Body of pancreas (tissue), 4 donors: ENCODE measurements around the gene ZNF619. TPM values are rescaled to one million over a fixed set of nuclear protein-coding genes. Genes with fewer than 3 reads are reported as not detected.
A peak's percentile ranks its signal among the peaks of the same experiment; 100 is the strongest.

Source experiments
- ATAC-seq: fragments of 150-250 bp; one replicate; pipeline ENCODE4 v1.9.1; 2016
- DNase-seq, 4 donors: peaks; one replicate each; pipeline ENCODE4 v3.0.0-alpha.2; 2019
- H3K27ac ChIP-seq, 4 donors: fragments of 200-600 bp; sonication (generic); 1 replicate in 3 of 4; 2 replicates in 1 of 4; pipeline versions ENCODE4 v1.5.1 to v1.6.1; 2016 to 2019; ENCODE audit warnings: mild to moderate bottlenecking in 1 of 4, mixed read lengths in 1 of 4, moderate library complexity in 1 of 4
- H3K27me3 ChIP-seq, 2 donors: fragments of 200-600 bp; sonication (generic); one replicate each; pipeline ENCODE4 v1.6.0; 2016; ENCODE audit warnings: mild to moderate bottlenecking in 1 of 2
- H3K36me3 ChIP-seq, 2 donors: fragments of 200-600 bp; sonication (generic); replicated peaks in 1 of 2; 2 replicates each; pipeline ENCODE4 v1.5.1; 2016; ENCODE audit warnings: low read depth in 2 of 2; ENCODE audit not compliant: insufficient read depth in 1 of 2
- H3K4me1 ChIP-seq: fragments of 200-600 bp; sonication (generic); one replicate; pipeline ENCODE4 v1.6.0; 2016
- H3K4me3 ChIP-seq, 2 donors: fragments of 200-600 bp; sonication (generic); 1 replicate in 1 of 2; 2 replicates in 1 of 2; pipeline ENCODE4 v1.5.1; 2016 to 2019
- H3K9me3 ChIP-seq, 3 donors: fragments of 200-600 bp; sonication (generic); 1 replicate in 2 of 3; 2 replicates in 1 of 3; pipeline ENCODE4 v1.5.1; 2016
- POLR2A ChIP-seq, 3 donors: fragments of 450-650 bp; IDR thresholded peaks; one replicate each; pipeline ENCODE4 v1.6.1; 2016; ENCODE audit warnings: antibody characterized with exemption in 3 of 3, mild to moderate bottlenecking in 2 of 3
- WGBS, 2 donors: methylation state at CpG; one replicate each; pipeline ENCODE4 v1.1.5; 2017; 5-methylcytosine and 5-hydroxymethylcytosine counted together
- intact Hi-C: fragments of 100-400 bp; cut with DNase I; formaldehyde crosslinking; loops from one replicate; pipeline ENCODE4 v1.15.1; 2023
- total RNA-seq, 2 donors: library from RNA; depleted of rRNA; stranded (reverse); fragments of >200 nt; gene quantifications; one replicate each; pipeline ENCODE4 v1.1.0, GENCODE V29; 2016
- TF ChIP-seq, protein P1 (sequence below), 7 experiments: fragments of 450-650 bp in 4 of 7; fragments of 200-600 bp in 3 of 7; sonication (generic) in 3 of 7; IDR thresholded peaks; one replicate each; pipeline ENCODE4 v1.5.1; 2016 to 2019; ENCODE audit warnings: antibody characterized with exemption in 7 of 7

ZNF619 gene
- total RNA-seq, 2 donors from 2014 or later: 3.0 to 3.9 TPM

- ATAC-seq (peak; percentile 95), DNase-seq (peak; percentile 98 to 100 (median 99))
- Histone ChIP-seq H3K9me3 (no peaks in the 10 kb centered on the region), H3K36me3 (no peaks in the 10 kb centered on the region), H3K27me3 (no peaks in the 10 kb centered on the region), H3K4me1 (peaks cover 31% of the 10 kb centered on the region), H3K27ac (peak overlapping the region; percentile 93 to 97 (median 94)), H3K4me3 (peak overlapping the region; percentile 41 to 48)
- intact Hi-C loops: no loop called here
- TF ChIP-seq, protein P1, sequence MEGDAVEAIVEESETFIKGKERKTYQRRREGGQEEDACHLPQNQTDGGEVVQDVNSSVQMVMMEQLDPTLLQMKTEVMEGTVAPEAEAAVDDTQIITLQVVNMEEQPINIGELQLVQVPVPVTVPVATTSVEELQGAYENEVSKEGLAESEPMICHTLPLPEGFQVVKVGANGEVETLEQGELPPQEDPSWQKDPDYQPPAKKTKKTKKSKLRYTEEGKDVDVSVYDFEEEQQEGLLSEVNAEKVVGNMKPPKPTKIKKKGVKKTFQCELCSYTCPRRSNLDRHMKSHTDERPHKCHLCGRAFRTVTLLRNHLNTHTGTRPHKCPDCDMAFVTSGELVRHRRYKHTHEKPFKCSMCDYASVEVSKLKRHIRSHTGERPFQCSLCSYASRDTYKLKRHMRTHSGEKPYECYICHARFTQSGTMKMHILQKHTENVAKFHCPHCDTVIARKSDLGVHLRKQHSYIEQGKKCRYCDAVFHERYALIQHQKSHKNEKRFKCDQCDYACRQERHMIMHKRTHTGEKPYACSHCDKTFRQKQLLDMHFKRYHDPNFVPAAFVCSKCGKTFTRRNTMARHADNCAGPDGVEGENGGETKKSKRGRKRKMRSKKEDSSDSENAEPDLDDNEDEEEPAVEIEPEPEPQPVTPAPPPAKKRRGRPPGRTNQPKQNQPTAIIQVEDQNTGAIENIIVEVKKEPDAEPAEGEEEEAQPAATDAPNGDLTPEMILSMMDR (IDR thresholded peaks at IDR 0.05): no peak
- TF ChIP-seq POLR2A (IDR thresholded peaks at IDR 0.05): peak; percentile 72 to 96 (median 96)
- 0 to 1% methylated on average over 30 to 41 of the region's 41 CpGs for WGBS, 2 donors
These were observed 23.8 kb upstream of the ZNF619 start for GRCh38 chr3:40452876-40453730.

- no peaks in the 10 kb centered on the region for H3K27me3 ChIP-seq
- TF ChIP-seq, protein P1 (IDR thresholded peaks at IDR 0.05): no peak
- no peak for TF ChIP-seq POLR2A (IDR thresholded peaks at IDR 0.05)
- WGBS, 2 donors: 18 to 24% methylated on average over 6 of the region's 6 CpGs
- H3K36me3 ChIP-seq: peaks cover under 1 to 5% of the 10 kb centered on the region in 2 donors
- peaks cover 40% of the 10 kb centered on the region for H3K4me1 ChIP-seq
- H3K4me3 ChIP-seq: no peak overlapping the region
- H3K9me3 ChIP-seq: no peaks in the 10 kb centered on the region
- H3K27ac ChIP-seq: peak overlapping the region in 3 of 4 donors; percentile 85 to 97 (median 95)
- DNase-seq: peak in 1 of 4 donors; percentile 23
- intact Hi-C loops: no loop called here
- no peak for ATAC-seq
These were observed 23.0 kb upstream of the ZNF619 start for GRCh38 chr3:40453933-40454332.

DNA sequence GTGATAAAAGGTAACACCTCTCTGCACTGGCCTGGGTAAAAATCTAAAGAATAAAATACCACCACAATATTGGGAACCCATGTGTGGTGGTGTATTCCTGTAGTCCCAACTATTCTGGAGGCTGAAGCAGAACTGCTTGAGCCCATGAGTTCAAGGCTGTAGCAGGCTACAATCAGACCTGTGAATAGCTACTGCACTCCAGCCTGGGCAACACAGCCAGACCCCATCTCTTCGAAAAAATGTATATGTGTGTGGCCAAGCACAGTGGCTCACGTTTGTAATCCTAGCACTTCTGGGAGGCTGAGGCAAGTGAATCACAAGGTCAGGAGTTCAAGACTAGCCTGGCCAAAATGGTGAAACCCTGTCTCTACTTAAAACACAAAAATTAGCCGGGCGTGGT lies 21.6 kb upstream of the ZNF619 start:
- no peak for TF ChIP-seq POLR2A (IDR thresholded peaks at IDR 0.05)
- TF ChIP-seq, protein P1 (IDR thresholded peaks at IDR 0.05): no peak
- DNase-seq (no peak), ATAC-seq (no peak)
- Histone ChIP-seq H3K9me3 (no peaks in the 10 kb centered on the region), H3K4me1 (peaks cover 45% of the 10 kb centered on the region), H3K27me3 (no peaks in the 10 kb centered on the region), H3K36me3 (peaks cover 5% of the 10 kb centered on the region in 2 donors), H3K27ac (no peak overlapping the region), H3K4me3 (no peak overlapping the region)
- 73 to 81% methylated on average over 3 to 4 of the region's 4 CpGs for WGBS, 2 donors
- intact Hi-C loops: no loop called here

DNA sequence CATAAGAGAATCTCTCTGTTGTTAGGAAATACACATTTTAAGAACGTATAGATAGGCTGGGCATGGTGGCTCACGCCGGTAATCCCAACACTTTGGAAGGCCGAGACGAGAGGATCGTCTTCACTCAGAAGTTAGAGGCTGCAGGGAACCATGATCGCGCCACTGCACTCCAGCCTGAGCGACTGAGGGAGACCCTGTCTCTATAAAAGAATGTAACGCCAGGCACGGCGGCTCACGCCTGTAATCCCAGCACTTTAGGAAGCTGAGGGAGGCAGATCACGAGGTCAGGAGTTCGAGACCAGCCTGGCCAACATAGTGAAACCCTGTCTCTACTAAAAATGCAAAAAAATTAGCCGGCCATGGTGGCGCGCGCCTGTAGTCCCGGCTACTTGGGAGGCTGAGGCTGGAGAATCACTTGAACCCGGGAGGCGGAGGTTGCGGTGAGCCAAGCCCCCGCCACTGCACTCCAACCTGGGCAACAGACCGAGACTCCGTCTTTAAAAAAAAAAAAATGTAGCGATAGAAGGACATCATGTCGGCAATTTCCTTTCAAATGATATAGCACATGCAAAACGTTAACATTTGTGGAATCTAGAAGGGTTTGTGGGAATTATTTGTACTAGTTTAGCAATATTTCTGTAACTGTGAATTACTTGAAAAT lies 20.5 kb upstream of the ZNF619 start:
- Histone ChIP-seq H3K4me1 (peaks cover 47% of the 10 kb centered on the region), H3K4me3 (peak overlapping the region in 1 of 2 donors; percentile 74), H3K27ac (peak overlapping the region; percentile 80 to 91 (median 86)), H3K36me3 (peaks cover 5% of the 10 kb centered on the region in 2 donors), H3K9me3 (no peaks in the 10 kb centered on the region), H3K27me3 (no peaks in the 10 kb centered on the region)
- no peak for TF ChIP-seq POLR2A (IDR thresholded peaks at IDR 0.05)
- TF ChIP-seq, protein P1 (IDR thresholded peaks at IDR 0.05): no peak
- intact Hi-C loops: no loop called here
- DNase-seq: no peak
- no peak for ATAC-seq
- WGBS, 2 donors: 52 to 54% methylated on average over 29 of the region's 29 CpGs
